ENCODE results near the gene BEST1.
"Not testable (repeated sequence)": the region's sequence is repeated elsewhere in the genome, so short reads cannot be mapped to it uniquely, and the experiment has no call there.

BEST1 gene

DNA sequence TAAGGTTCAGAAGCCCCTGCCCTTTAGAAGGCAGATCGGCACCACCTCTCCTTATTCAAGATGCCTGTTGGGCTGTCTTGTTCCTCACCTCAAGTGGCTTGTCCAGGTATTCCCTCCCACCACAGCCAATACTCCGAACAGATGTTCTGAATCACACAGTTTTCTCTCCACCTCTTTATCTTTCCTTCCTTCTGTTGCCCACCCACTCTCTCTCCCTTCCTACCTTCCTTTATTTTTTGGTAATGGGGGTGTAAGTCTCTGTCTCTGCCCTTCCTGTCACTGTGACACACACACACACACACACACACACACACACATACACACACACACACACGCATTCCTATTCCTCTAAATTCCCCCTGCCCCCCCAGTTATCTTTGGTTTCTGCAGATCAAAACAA lies 8.4 kb downstream of the BEST1 start:
- no peak overlapping the region for H2AFZ ChIP-seq (ENCODE audit: low read length, unreplicated experiment)
- H3K4me1 ChIP-seq (ENCODE audit: control insufficient read depth, insufficient read depth, low read length, unreplicated experiment), result peaks cover 25% of the 10 kb centered on the region
- no peaks in the 10 kb centered on the region for H3K27me3 ChIP-seq (ENCODE audit: insufficient read depth, low read length)
- H3K4me3 ChIP-seq (ENCODE audit: low read depth, low read length), result no peak overlapping the region
- no peaks in the 10 kb centered on the region for H3K36me3 ChIP-seq (ENCODE audit: insufficient read depth, low read length)
- no peak overlapping the region for H3K27ac ChIP-seq (ENCODE audit: low read depth, low read length)
- H3K79me2 ChIP-seq (ENCODE audit: control insufficient read depth, insufficient read depth, low read length, unreplicated experiment), result peaks cover 6% of the 10 kb centered on the region

DNA sequence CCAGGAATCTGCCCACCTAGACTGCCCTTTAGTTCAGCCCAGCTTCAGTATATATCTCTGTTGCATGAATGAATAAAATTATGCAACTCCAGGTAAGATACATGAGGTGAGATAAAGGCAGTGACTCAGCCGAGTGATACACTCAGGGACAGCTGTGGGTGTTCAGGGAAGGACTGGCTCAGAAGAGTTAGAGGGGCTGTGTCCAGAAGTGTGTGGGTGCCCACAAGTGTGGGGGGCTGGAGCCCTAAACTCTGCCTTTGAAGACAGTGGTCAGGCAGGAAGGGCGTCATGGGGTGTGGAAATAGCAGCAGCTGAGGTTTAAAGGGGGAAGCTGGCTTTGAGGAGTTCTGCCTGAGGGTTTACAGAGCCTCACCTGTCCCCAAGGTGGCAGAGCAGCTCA lies 9.0 kb downstream of the BEST1 start:
- H3K4me3 ChIP-seq (ENCODE audit: low read depth, low read length), result no peak overlapping the region
- H3K4me1 ChIP-seq (ENCODE audit: control insufficient read depth, insufficient read depth, low read length, unreplicated experiment), result peaks cover 31% of the 10 kb centered on the region
- H2AFZ ChIP-seq (ENCODE audit: low read length, unreplicated experiment), result no peak overlapping the region
- H3K27ac ChIP-seq (ENCODE audit: low read depth, low read length), result no peak overlapping the region
- peaks cover 8% of the 10 kb centered on the region for H3K79me2 ChIP-seq (ENCODE audit: control insufficient read depth, insufficient read depth, low read length, unreplicated experiment)
- H3K36me3 ChIP-seq (ENCODE audit: insufficient read depth, low read length), result peaks cover 3% of the 10 kb centered on the region; the same call in 1 of the 2 replicates
- H3K27me3 ChIP-seq (ENCODE audit: insufficient read depth, low read length), result no peaks in the 10 kb centered on the region

DNA sequence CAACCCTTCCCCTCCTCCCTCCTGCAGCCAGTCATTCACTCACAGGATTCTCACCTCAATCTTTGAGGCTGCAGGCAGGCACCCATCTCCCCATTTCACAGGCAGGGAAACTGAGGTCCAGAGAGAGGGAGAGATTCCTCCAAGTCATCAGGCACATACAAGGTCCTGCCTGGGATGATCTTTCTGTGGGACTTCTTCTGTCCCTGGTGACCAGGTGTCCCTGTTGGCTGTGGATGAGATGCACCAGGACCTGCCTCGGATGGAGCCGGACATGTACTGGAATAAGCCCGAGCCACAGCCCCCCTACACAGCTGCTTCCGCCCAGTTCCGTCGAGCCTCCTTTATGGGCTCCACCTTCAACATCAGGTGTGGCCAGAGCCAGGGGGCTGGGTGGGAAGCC lies 9.5 kb downstream of the BEST1 start:
- no peak overlapping the region for H3K27ac ChIP-seq (ENCODE audit: low read depth, low read length)
- H2AFZ ChIP-seq (ENCODE audit: low read length, unreplicated experiment), result no peak overlapping the region

DNA sequence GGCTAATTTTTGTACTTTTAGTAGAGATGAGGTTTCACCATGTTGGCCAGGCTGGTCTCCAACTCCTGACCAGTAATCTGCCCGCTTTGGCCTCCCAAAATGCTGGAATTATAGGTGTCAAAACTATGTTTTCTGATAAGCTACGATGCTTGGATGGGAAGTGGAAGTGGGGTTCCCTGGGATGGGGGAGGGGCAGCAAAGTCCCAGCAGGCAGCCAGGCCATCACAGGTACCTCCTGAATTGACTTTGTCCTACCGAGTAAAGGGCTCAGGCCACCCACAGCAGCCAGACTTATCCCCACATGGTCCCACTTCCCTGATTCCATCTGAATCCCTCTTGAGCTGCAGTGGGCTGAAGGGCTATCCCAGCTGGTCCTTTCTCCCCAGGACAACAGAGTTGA lies 10.4 kb downstream of the BEST1 start:
- Histone ChIP-seq H3K4me3 (ENCODE audit: low read depth, low read length) (no peak overlapping the region), H3K27ac (ENCODE audit: low read depth, low read length) (no peak overlapping the region), H3K4me1 (ENCODE audit: control insufficient read depth, insufficient read depth, low read length, unreplicated experiment) (peaks cover 28% of the 10 kb centered on the region)

More for the DNA sequence above, 9.5 kb downstream of the BEST1 start:
- Histone ChIP-seq H3K27me3 (ENCODE audit: insufficient read depth, low read length) (no peaks in the 10 kb centered on the region), H3K4me3 (ENCODE audit: low read depth, low read length) (no peak overlapping the region), H3K79me2 (ENCODE audit: control insufficient read depth, insufficient read depth, low read length, unreplicated experiment) (peaks cover 12% of the 10 kb centered on the region), H3K36me3 (ENCODE audit: insufficient read depth, low read length) (peaks cover 7% of the 10 kb centered on the region), H3K4me1 (ENCODE audit: control insufficient read depth, insufficient read depth, low read length, unreplicated experiment) (peaks cover 30% of the 10 kb centered on the region)

DNA sequence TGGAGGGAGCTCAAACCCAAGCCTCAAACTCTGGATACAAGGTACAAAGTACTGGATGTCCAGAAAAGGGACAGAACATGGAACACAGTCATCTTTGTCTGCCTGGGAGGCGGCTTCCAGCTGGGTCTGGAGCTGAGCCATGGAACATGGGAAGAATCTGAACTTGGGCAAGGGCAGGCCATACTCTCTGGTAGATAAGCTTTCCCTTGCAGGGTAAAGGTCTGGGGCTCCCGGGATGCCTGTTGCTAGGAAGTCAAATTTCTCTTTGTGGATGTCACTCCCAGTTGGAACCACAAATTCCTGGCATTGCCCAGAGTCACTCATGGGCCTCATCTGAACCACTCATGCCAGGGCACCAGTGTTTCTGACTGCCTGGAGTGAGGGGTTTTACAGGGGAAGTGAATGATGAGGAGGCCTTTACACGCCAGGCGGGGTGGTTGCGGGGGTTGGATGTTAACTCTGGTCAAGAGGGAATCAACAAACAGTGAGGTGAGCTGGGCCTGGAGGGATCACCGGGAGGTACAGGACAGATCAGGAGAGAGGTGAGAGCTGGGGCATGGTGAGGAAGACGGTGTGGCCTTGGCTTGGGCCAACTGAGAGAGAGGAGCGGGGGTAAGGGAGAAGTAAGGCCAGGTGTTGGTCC lies 11.5 kb downstream of the BEST1 start:
- Histone ChIP-seq H3K4me1 (ENCODE audit: control insufficient read depth, insufficient read depth, low read length, unreplicated experiment) (peaks cover 28% of the 10 kb centered on the region), H3K4me3 (ENCODE audit: low read depth, low read length) (no peak overlapping the region)

More for the DNA sequence above, 10.4 kb downstream of the BEST1 start:
- peaks cover 16% of the 10 kb centered on the region for H3K36me3 ChIP-seq (ENCODE audit: insufficient read depth, low read length)
- peaks cover 21% of the 10 kb centered on the region for H3K79me2 ChIP-seq (ENCODE audit: control insufficient read depth, insufficient read depth, low read length, unreplicated experiment)
- H2AFZ ChIP-seq (ENCODE audit: low read length, unreplicated experiment), result no peak overlapping the region
- H3K27me3 ChIP-seq (ENCODE audit: insufficient read depth, low read length), result no peaks in the 10 kb centered on the region

DNA sequence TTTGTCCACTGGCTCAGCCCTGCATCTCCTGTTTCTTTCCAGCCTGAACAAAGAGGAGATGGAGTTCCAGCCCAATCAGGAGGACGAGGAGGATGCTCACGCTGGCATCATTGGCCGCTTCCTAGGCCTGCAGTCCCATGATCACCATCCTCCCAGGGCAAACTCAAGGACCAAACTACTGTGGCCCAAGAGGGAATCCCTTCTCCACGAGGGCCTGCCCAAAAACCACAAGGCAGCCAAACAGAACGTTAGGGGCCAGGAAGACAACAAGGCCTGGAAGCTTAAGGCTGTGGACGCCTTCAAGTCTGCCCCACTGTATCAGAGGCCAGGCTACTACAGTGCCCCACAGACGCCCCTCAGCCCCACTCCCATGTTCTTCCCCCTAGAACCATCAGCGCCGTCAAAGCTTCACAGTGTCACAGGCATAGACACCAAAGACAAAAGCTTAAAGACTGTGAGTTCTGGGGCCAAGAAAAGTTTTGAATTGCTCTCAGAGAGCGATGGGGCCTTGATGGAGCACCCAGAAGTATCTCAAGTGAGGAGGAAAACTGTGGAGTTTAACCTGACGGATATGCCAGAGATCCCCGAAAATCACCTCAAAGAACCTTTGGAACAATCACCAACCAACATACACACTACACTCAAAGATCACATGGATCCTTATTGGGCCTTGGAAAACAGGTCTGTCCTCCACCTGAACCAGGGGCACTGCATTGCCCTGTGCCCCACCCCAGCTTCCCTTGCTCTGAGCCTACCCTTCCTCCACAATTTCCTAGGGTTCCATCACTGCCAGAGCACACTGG lies 12.3 kb downstream of the BEST1 start:
- H2AFZ ChIP-seq (ENCODE audit: low read length, unreplicated experiment), result no peak overlapping the region
- peak overlapping the region; percentile 100 for H3K27ac ChIP-seq (ENCODE audit: low read depth, low read length)

More for the DNA sequence above, 11.5 kb downstream of the BEST1 start:
- Histone ChIP-seq H3K27ac (ENCODE audit: low read depth, low read length) (peak overlapping the region; percentile 100), H3K36me3 (ENCODE audit: insufficient read depth, low read length) (peaks cover 27% of the 10 kb centered on the region), H3K79me2 (ENCODE audit: control insufficient read depth, insufficient read depth, low read length, unreplicated experiment) (peaks cover 26% of the 10 kb centered on the region), H2AFZ (ENCODE audit: low read length, unreplicated experiment) (no peak overlapping the region), H3K27me3 (ENCODE audit: insufficient read depth, low read length) (no peaks in the 10 kb centered on the region)

DNA sequence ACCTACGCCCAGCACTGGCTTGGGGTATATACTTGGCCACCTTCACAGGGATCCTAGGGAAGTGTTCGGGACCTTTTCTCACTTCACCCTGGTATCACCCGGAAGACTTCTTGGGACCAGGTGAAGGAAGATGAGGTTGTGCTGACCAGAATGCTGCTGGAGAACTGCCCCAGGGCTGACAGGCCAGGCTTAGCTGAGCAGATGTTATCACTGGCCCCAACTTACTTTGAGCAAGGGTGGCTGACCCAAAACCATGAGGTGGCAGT lies 12.8 kb downstream of the BEST1 start:
- Histone ChIP-seq H3K36me3 (ENCODE audit: insufficient read depth, low read length) (peaks cover 31% of the 10 kb centered on the region), H2AFZ (ENCODE audit: low read length, unreplicated experiment) (no peak overlapping the region), H3K79me2 (ENCODE audit: control insufficient read depth, insufficient read depth, low read length, unreplicated experiment) (peaks cover 36% of the 10 kb centered on the region), H3K4me3 (ENCODE audit: low read depth, low read length) (no peak overlapping the region), H3K4me1 (ENCODE audit: control insufficient read depth, insufficient read depth, low read length, unreplicated experiment) (peaks cover 28% of the 10 kb centered on the region), H3K27me3 (ENCODE audit: insufficient read depth, low read length) (no peaks in the 10 kb centered on the region), H3K27ac (ENCODE audit: low read depth, low read length) (peak overlapping the region; percentile 100)

More for the DNA sequence above, 12.3 kb downstream of the BEST1 start:
- Histone ChIP-seq H3K4me3 (ENCODE audit: low read depth, low read length) (no peak overlapping the region), H3K79me2 (ENCODE audit: control insufficient read depth, insufficient read depth, low read length, unreplicated experiment) (peaks cover 32% of the 10 kb centered on the region), H3K36me3 (ENCODE audit: insufficient read depth, low read length) (peaks cover 31% of the 10 kb centered on the region), H3K4me1 (ENCODE audit: control insufficient read depth, insufficient read depth, low read length, unreplicated experiment) (peaks cover 28% of the 10 kb centered on the region), H3K27me3 (ENCODE audit: insufficient read depth, low read length) (no peaks in the 10 kb centered on the region)

DNA sequence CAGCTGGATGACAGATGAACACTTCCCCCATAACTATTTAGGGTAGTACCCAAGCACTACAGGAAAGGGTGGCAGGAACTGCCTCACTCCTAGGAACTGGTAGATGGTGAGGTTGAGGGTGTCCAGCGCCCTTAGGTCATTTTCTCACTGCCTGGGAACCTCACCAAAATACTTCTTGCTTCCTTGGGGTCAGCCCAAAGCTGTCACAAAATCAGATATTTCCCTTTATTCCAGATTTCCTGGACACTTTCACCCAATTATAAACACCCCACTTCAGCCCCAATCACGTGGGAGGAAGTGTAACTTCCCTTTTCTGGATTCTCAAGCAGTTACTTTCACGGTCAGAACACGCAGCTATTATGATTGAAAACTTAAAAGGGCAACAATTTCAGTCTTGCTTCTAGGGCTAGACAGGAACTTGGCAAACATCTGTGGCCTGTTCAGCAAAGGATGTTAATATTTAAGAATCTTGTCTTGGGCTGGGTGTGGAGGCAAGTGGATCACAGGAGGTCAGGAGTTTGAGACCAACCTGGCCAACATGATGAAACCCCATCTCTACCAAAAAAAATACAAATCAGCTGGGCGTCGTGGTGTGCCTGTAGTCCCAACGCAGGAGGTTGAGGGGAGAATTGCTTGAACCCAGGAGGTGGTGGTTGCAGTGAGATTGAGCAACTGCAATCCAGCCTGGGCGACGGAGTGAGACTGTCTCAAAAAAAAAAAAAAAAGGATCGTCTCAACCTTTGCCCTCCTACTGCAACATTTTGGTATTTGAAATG lies 13.3 kb downstream of the BEST1 start:
- H3K27ac ChIP-seq (ENCODE audit: low read depth, low read length), result peak overlapping the region; percentile 100

DNA sequence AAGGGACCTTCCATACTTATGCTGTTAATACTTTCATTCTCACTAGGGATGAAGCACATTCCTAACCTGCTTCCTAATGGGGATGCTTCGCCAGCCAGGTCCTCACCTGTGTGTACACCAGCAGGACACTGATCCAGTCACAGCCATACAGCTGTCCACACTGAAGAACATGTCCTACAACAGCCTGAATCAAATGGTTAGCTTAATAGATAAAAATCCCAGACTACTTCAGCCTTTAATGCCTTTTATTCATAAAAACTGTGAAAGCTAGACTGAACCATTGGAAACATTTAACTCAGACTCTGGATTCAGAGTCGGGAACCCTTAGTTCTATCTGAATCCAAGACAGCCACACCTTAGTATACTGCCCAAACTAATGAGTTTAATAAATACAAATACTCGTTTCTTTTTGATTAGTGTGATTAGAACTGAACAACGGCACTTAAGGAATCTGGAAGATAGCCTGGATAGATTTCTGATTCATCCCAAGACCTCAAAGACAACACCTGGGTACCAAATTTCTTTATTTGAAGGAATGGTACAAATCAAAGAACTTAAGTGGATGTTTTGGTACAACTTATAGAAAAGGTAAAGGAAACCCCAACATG lies 14.0 kb downstream of the BEST1 start:
- Histone ChIP-seq H3K79me2 (ENCODE audit: control insufficient read depth, insufficient read depth, low read length, unreplicated experiment) (peaks cover 46% of the 10 kb centered on the region), H3K4me3 (ENCODE audit: low read depth, low read length) (peak overlapping the region; percentile 98), H3K4me1 (ENCODE audit: control insufficient read depth, insufficient read depth, low read length, unreplicated experiment) (peaks cover 35% of the 10 kb centered on the region), H3K27ac (ENCODE audit: low read depth, low read length) (peak overlapping the region; percentile 100), H3K36me3 (ENCODE audit: insufficient read depth, low read length) (peaks cover 31% of the 10 kb centered on the region), H2AFZ (ENCODE audit: low read length, unreplicated experiment) (no peak overlapping the region), H3K27me3 (ENCODE audit: insufficient read depth, low read length) (no peaks in the 10 kb centered on the region)

More for the DNA sequence above, 13.3 kb downstream of the BEST1 start:
- H3K79me2 ChIP-seq (ENCODE audit: control insufficient read depth, insufficient read depth, low read length, unreplicated experiment), result peaks cover 41% of the 10 kb centered on the region
- H3K27me3 ChIP-seq (ENCODE audit: insufficient read depth, low read length), result no peaks in the 10 kb centered on the region
- H3K4me1 ChIP-seq (ENCODE audit: control insufficient read depth, insufficient read depth, low read length, unreplicated experiment), result peaks cover 29% of the 10 kb centered on the region
- peaks cover 31% of the 10 kb centered on the region for H3K36me3 ChIP-seq (ENCODE audit: insufficient read depth, low read length)
- no peak overlapping the region for H2AFZ ChIP-seq (ENCODE audit: low read length, unreplicated experiment)
- H3K4me3 ChIP-seq (ENCODE audit: low read depth, low read length), result peak overlapping the region; percentile 98

DNA sequence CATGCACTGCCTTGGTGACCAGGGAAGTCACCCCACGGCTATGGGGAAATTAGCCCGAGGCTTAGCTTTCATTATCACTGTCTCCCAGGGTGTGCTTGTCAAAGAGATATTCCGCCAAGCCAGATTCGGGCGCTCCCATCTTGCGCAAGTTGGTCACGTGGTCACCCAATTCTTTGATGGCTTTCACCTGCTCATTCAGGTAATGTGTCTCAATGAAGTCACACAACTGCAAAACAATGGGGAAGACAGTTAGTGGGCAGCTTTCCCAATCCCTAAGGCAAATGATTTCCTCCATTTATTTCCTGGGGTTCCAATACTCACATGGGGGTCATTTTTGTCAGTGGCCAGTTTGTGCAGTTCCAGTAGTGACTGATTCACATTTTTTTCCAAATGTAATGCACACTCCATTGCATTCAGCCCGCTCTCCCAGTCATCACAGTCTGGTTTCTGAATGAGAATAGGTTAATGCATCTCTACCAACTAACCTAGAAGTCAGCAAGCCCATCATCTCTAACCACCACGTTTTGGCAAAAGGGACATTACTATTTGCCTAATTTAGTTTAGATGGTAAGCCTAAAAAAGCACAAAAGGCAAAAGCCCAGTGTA lies 14.6 kb downstream of the BEST1 start:
- peaks cover 41% of the 10 kb centered on the region for H3K4me1 ChIP-seq (ENCODE audit: control insufficient read depth, insufficient read depth, low read length, unreplicated experiment)
- H3K36me3 ChIP-seq (ENCODE audit: insufficient read depth, low read length), result peaks cover 31% of the 10 kb centered on the region
- peak overlapping the region; percentile 98 for H3K4me3 ChIP-seq (ENCODE audit: low read depth, low read length)
- not testable (repeated sequence) for H3K27me3 ChIP-seq (ENCODE audit: insufficient read depth, low read length); H2AFZ ChIP-seq (ENCODE audit: low read length, unreplicated experiment)
- H3K79me2 ChIP-seq (ENCODE audit: control insufficient read depth, insufficient read depth, low read length, unreplicated experiment), result peaks cover 46% of the 10 kb centered on the region
- H3K27ac ChIP-seq (ENCODE audit: low read depth, low read length), result peak overlapping the region; percentile 100
